B cell (primary cell): Measurements from ENCODE around the gene MED12L. TPM values are rescaled to one million over a fixed set of nuclear protein-coding genes. Genes with fewer than 3 reads are reported as not detected.

ENCODE experiments used
- ATAC-seq: fragments of 200-7000 bp; cut with Tn5 transposase; one replicate; pipeline ENCODE4 v1.10.0; 2021; ENCODE audit warnings: low read depth, mild to moderate bottlenecking, moderate number of reproducible peaks, moderate library complexity
- CTCF ChIA-PET: fragments of 350-600 bp; sonication (Branson Sonifier 250); formaldehyde crosslinking; loops from one replicate; lab custom pipeline; 2021; ENCODE audit warnings: antibody characterized with exemption, inconsistent platforms; lab: Charles Lee
- POLR2A ChIA-PET: fragments of 350-600 bp; sonication (Branson Sonifier 250); formaldehyde crosslinking; loops from one replicate; lab custom pipeline; 2021; ENCODE audit warnings: antibody characterized with exemption; lab: Charles Lee
- DNase-seq: peaks from one replicate; pipeline ENCODE4 v3.0.0; 2013
- H2AFZ ChIP-seq: 2 replicates; pipeline ENCODE4 v1.6.1; 2012; ENCODE audit warnings: mild to moderate bottlenecking, low read depth, low read length; ENCODE audit not compliant: insufficient read depth, poor library complexity, severe bottlenecking
- H3K27ac ChIP-seq, 2 donors: 1 replicate in 1 of 2; 2 replicates in 1 of 2; pipeline ENCODE4 v1.5.1; 2012 to 2013; ENCODE audit warnings: low read length in 2 of 2, mild to moderate bottlenecking in 2 of 2, moderate library complexity in 1 of 2
- H3K27me3 ChIP-seq, 4 experiments: fragments of 200-600 bp in 1 of 4; sonication (generic) in 1 of 4; replicated peaks in 1 of 4; 1 replicate in 2 of 4; 2 replicates in 2 of 4; pipeline versions ENCODE4 v1.6.1 to v1.7.0; 2013 to 2016; ENCODE audit warnings: low read length in 3 of 4, mild to moderate bottlenecking in 2 of 4, mixed read lengths in 1 of 4, moderate library complexity in 1 of 4; ENCODE audit not compliant: insufficient read depth in 4 of 4, control insufficient read depth in 3 of 4; ENCODE audit errors: control extremely low read depth in 1 of 4
- H3K36me3 ChIP-seq, 2 experiments: replicated peaks in 1 of 2; 1 replicate in 1 of 2; 2 replicates in 1 of 2; pipeline versions ENCODE4 v1.6.1 to v1.7.1; 2013; ENCODE audit warnings: low read length in 1 of 2; ENCODE audit not compliant: insufficient read depth in 2 of 2, control insufficient read depth in 1 of 2; ENCODE audit errors: control extremely low read depth in 1 of 2, extremely low read depth in 1 of 2
- H3K4me1 ChIP-seq, 2 donors: fragments of 200-600 bp in 1 of 2; sonication (generic) in 1 of 2; 1 replicate in 1 of 2; 2 replicates in 1 of 2; pipeline versions ENCODE4 v1.5.1 to v1.6.1; 2013 to 2017; ENCODE audit warnings: low read length in 2 of 2; ENCODE audit not compliant: control insufficient read depth in 2 of 2, insufficient read depth in 2 of 2
- H3K4me2 ChIP-seq: replicated peaks from 2 replicates; pipeline ENCODE3; 2012; ENCODE audit warnings: mild to moderate bottlenecking, low read depth, low read length; ENCODE audit not compliant: poor library complexity, severe bottlenecking
- H3K4me3 ChIP-seq, 5 experiments: fragments of 200-600 bp in 1 of 5; sonication (generic) in 1 of 5; 1 replicate in 3 of 5; 2 replicates in 2 of 5; pipeline versions ENCODE4 v1.5.1 to v1.7.0; 2011 to 2016; ENCODE audit warnings: low read length in 4 of 5, mild to moderate bottlenecking in 4 of 5, low read depth in 2 of 5, control low read depth in 1 of 5, moderate library complexity in 1 of 5; ENCODE audit not compliant: insufficient read depth in 1 of 5; ENCODE audit errors: control extremely low read depth in 1 of 5, extremely low read depth in 1 of 5
- H3K79me2 ChIP-seq: fragments of 200-600 bp; sonication (generic); one replicate; pipeline ENCODE4 v1.6.0; 2016; ENCODE audit warnings: low read length; ENCODE audit not compliant: control insufficient read depth, insufficient read depth
- H3K9ac ChIP-seq: fragments of 200-600 bp; sonication (generic); 2 replicates; pipeline ENCODE4 v1.6.1; 2017; ENCODE audit warnings: mild to moderate bottlenecking, low read length, moderate library complexity
- H3K9me3 ChIP-seq, 3 donors: one replicate each; pipeline versions ENCODE4 v1.6.1 to v1.7.1; 2013; ENCODE audit warnings: low read length in 2 of 3; ENCODE audit not compliant: control insufficient read depth in 2 of 3, insufficient read depth in 1 of 3; ENCODE audit errors: control extremely low read depth in 1 of 3
- H4K20me1 ChIP-seq: 2 replicates; pipeline ENCODE4 v1.6.0; 2012; ENCODE audit warnings: mild to moderate bottlenecking, low read length; ENCODE audit not compliant: insufficient read depth, control insufficient read depth, poor library complexity, severe bottlenecking
- H3K27ac Mint-ChIP-seq: one replicate; pipeline ENCODE4 v1.8.0; 2021; ENCODE audit warnings: mixed read lengths
- H3K27me3 Mint-ChIP-seq: one replicate; pipeline ENCODE4 v1.8.0; 2021; ENCODE audit warnings: mixed read lengths
- H3K4me1 Mint-ChIP-seq: one replicate; pipeline ENCODE4 v1.8.0; 2021; ENCODE audit warnings: mixed read lengths
- H3K4me3 Mint-ChIP-seq: one replicate; pipeline ENCODE4 v1.8.0; 2021; ENCODE audit warnings: mixed read lengths
- H3K9me3 Mint-ChIP-seq: one replicate; pipeline ENCODE4 v1.8.0; 2022; ENCODE audit warnings: mixed read lengths; ENCODE audit not compliant: insufficient read depth
- CTCF ChIP-seq: fragments of 200-600 bp; IDR thresholded peaks from one replicate; pipeline ENCODE4 v1.8.0; 2022; ENCODE audit warnings: antibody characterized with exemption, mild to moderate bottlenecking
- EZH2 ChIP-seq: IDR thresholded peaks from 2 replicates; pipeline ENCODE4 v1.6.1; 2012; ENCODE audit warnings: borderline replicate concordance, low read depth, mild to moderate bottlenecking, moderate library complexity, low read length; ENCODE audit not compliant: insufficient read depth, poor library complexity, severe bottlenecking
- WGBS: methylation state at CpG from one replicate; pipeline ENCODE4 v1.1.5; 2013; ENCODE audit warnings: missing lambda C conversion rate; ENCODE audit not compliant: insufficient coverage; 5-methylcytosine and 5-hydroxymethylcytosine counted together
- intact Hi-C: fragments of 100-400 bp; cut with micrococcal nuclease; formaldehyde crosslinking; loops from one replicate; pipeline ENCODE4 v1.10.0; 2022
- polyA plus RNA-seq: library from polyadenylated mRNA; depleted of rRNA; stranded (reverse); fragments of >200 nt; gene quantifications from 2 replicates; pipeline ENCODE4 v1.2.3, GENCODE V29; 2012
- total RNA-seq, 2 donors: library from RNA; stranded (reverse); fragments of 120-200 nt in 1 of 2; gene quantifications; 1 replicate in 1 of 2; 2 replicates in 1 of 2; pipeline versions ENCODE4 v1.2.3 to v1.2.4, GENCODE V29; 2013 to 2022

Gene MED12L
- total and polyA plus RNA-seq, 2 donors (not counting 1 experiment from before 2014, with no cell fraction given): 0.07 to 0.30 TPM

- Histone ChIP-seq H3K27ac (no peak overlapping the region), H3K9me3 (no peaks in the 10 kb centered on the region), H2AFZ (no peak overlapping the region), H3K4me2 (no peak overlapping the region), H3K9ac (no peak overlapping the region), H3K4me3 (no peak overlapping the region), H3K36me3 (peaks cover 0 to 1% of the 10 kb centered on the region in 2 experiments), H3K27me3 (no peaks in the 10 kb centered on the region), H3K79me2 (peaks cover 55% of the 10 kb centered on the region), H4K20me1 (no peaks in the 10 kb centered on the region), H3K4me1 (peaks cover 2 to 3% of the 10 kb centered on the region in 2 donors)
- H3K4me1 Mint-ChIP-seq: peaks cover 17% of the 10 kb centered on the region
- TF ChIP-seq CTCF (no peak), EZH2 (no peak)
- no peaks in the 10 kb centered on the region for H3K9me3 Mint-ChIP-seq
- no peak overlapping the region for H3K27ac Mint-ChIP-seq
- 89% methylated on average over 1 of the region's 3 CpGs for WGBS
- H3K27me3 Mint-ChIP-seq: no peaks in the 10 kb centered on the region
- no peak for DNase-seq
- POLR2A ChIA-PET: interaction anchor here (0.5 kb wide), 1 partner anchor 1166 kb away, joined by 6 read pairs; no protein-coding TSS in a partner anchor
- CTCF ChIA-PET: interaction anchor here (0.6 to 10.0 kb wide), 3 partner anchors 17 to 92 kb away, joined by 3 to 105 read pairs (median 4); no protein-coding TSS in a partner anchor
- H3K4me3 Mint-ChIP-seq: no peak overlapping the region
- intact Hi-C loops: loop anchor here (10.0 kb wide), 1 partner anchor 875 kb away; no protein-coding TSS in a partner anchor
- ATAC-seq: no peak
These were observed 174.2 kb downstream of the MED12L start for GRCh38 chr3:151259664-151260063.

GRCh38 chr3:151262871-151263525 is 177.5 kb downstream of the MED12L start:
- intact Hi-C loops: loop anchor here (10.0 kb wide), 1 partner anchor 878 kb away; no protein-coding TSS in a partner anchor
- CTCF ChIA-PET: interaction anchor here (10.0 to 10.2 kb wide), 2 partner anchors 16 to 34 kb away, joined by 105 to 115 read pairs; partner anchors contain the start of gene P2RY14
- Histone ChIP-seq H3K9ac (no peak overlapping the region), H3K36me3 (peaks cover 0 to 1% of the 10 kb centered on the region in 2 experiments), H3K27me3 (no peaks in the 10 kb centered on the region), H3K9me3 (no peaks in the 10 kb centered on the region), H3K4me2 (no peak overlapping the region), H2AFZ (no peak overlapping the region), H3K27ac (no peak overlapping the region), H3K4me1 (peaks cover 22 to 25% of the 10 kb centered on the region in 2 donors), H3K79me2 (peaks cover 60% of the 10 kb centered on the region), H3K4me3 (no peak overlapping the region), H4K20me1 (no peaks in the 10 kb centered on the region)
- TF ChIP-seq EZH2 (no peak), CTCF (no peak)
- Mint-ChIP-seq H3K27ac (peak overlapping the region; percentile 4), H3K4me3 (no peak overlapping the region), H3K4me1 (peaks cover 43% of the 10 kb centered on the region), H3K9me3 (no peaks in the 10 kb centered on the region), H3K27me3 (no peaks in the 10 kb centered on the region)
- 92% methylated on average over 7 of the region's 8 CpGs for WGBS
- DNase-seq (no peak), ATAC-seq (no peak)
- POLR2A ChIA-PET: no interaction called here
